GM18873 (cell line): ENCODE data around the gene CREBBP.
"Not testable (repeated sequence)": the region's sequence is repeated elsewhere in the genome, so short reads cannot be mapped to it uniquely, and the experiment has no call there.

Experiments
- ATAC-seq: cut with Tn5 transposase; IDR thresholded peaks from one replicate; pipeline ENCODE4 v1.9.1; 2021; ENCODE audit warnings: mild to moderate bottlenecking, moderate library complexity, moderate number of reproducible peaks; ENCODE audit not compliant: unreplicated experiment, low FRiP score

CREBBP gene

DNA sequence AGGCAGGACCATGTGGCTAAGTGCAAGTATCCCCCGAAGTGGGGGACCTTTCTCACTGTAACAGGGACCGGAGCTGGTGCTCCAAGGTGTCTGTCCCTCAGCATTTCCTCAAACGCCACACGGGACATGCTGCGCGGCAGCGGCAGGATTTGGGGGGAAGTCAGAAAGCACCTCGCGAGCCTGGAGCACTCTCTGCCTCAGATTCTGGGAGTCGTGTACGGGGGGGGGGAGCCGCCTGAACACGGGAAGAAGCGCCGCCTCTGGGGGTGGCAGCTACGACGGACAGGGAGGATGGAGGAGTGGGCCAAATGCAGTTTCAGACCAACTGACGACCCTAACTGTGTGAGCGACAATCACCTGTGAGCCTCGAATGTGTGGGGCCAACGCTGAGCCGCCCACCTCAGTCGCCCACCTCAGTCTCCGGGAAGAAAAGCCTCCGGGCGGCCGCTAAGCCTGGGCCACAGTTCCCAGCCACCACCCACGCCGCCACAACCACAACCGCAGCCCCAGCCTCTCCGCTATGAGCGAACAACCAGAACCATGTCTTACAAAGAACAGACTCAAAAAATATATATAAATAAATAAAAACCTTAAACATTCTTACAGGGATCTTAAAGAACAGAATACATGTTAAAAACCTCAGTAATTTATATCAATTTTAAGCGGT lies 154.4 kb downstream of the CREBBP start:
- no peak for ATAC-seq

DNA sequence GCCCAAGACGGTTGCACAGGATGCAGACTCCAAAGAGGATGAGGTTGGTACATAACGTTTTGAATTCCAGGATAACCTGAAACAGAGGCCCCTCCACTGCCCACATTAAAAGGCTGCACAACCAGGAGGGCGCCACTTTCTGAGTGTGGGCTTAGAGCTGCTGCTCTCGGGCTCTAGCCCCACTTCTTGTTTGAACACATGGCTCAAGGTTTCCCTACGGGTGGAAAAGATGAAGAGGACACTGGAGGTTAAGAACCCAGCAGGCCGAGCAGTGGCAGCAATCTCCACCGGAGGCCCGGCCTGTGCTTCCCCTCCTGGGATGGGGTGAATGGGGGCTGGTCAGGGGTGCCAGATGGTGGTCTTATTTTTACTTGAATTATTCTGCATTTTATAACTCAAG lies 155.2 kb downstream of the CREBBP start:
- no peak for ATAC-seq

DNA sequence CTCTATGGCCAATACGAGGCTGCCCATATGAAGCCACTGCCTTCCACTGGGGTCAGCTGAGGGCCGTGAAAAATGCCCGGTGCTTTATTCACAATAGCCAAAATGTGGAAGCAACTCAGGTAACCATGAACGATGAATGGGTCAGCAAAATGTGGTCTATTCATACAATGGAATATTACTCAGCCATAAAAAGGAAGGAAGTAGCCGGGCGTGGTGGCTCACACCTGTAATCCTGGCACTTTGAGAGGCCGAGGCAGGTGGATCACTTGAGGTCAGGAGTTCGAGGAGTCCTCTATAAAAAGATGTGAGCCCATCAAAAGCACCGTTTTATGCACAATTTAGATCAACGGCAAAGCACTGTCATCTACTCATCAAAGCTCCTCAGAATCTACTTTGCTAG lies 158.0 kb downstream of the CREBBP start:
- no peak for ATAC-seq

DNA sequence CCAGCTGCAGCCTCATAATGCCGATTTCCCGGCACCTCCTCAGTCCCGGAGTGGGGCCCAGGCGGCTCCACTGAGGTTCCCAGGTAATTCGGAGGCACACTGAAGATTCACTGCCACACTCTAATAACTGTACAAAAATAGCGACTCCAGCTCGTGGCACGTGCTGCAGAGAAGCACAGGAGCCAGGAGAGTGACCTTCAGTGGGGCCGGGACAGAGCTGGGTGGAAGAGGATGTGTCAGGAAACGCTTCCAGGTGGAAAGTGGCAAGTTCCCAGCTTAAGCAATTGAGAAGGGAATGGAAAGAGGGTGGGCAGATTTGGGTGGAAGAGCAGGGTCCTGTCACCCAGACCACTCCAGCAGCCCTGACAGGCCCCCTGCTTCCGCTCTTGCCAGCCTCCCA lies 160.1 kb downstream of the CREBBP start:
- ATAC-seq = no peak

DNA sequence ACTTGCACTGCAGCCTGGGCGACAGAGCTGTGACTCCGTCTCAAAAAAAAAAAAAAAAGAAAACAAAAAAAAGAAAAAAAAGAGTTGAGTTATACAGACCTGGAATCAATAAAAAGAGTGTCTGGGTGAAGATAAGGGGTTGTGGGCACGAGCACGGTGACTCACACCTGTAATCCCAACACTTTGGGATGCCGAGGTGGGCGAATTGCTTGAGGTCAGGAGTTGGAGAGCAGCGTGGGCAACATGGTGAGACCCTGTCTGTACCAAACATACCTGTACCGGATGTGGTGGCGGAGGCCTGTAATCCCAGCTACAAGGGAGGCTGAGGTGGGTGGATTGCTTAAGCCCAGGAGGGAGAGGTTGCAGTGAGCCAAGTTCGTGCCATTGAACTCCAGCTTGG lies 161.9 kb downstream of the CREBBP start:
- no peak for ATAC-seq

DNA sequence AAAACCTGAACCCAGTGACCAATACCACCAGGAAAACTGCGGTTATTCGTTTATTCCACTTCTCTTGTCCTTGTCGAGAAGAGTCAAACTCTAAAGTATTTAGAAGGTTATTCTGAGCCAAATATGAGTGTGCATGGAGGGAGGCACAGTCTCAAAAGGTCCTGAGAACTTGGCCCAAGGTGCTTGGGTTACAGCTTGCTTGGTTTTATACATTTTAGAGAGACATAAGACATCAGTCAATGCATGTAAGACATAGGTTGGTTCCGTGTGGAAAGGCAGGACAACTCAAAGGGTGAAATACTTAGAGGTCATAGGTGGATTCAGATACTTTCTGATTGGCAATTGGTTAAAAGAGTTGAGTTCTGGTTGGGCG lies 162.5 kb downstream of the CREBBP start:
- no peak for ATAC-seq

DNA sequence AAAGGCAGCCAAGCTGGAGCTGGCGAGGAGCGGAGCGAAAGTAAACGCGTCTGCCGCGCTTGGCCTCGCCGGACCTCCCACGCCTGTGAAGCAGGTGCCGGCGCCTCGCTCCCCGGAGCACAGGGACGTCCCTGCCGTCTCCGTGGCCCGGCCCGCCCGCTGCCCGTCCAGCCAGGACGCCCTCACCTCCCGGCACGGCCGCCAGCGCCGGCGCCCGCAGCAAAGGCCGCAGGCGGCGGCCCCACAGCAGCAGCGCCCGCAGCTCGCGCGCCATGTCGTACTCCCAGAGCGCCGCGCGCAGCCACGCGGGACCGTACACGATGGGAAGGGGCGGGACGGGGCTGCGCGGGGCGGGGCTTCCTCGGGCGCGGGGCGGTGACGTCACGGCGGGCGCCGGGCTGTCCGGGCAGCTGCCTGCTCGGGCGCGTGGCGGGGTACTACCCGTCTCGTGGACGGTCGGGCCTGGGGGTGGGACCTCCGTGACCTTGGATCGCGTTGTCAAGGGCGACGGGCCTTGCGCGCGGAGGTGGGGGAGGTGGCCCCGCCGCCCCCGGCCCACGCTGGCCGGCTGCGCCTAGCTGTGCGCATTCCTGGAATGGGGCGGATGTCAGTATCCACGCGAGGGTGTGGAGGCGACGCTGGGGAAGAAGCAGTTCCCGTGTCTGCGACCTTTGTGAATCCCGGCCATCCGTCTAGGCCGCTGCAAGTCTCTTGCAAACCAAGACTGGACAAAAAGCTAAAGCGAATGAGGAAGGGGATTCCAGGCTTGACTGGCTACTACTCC lies 163.1 kb downstream of the CREBBP start, which contains the start of gene TRAP1:
TSS of gene TRAP1 (minus strand) at position 290 of the 784 bp plus-strand sequence. CDS start at position 274, 16 bp downstream.
- ATAC-seq = peak; percentile 75

DNA sequence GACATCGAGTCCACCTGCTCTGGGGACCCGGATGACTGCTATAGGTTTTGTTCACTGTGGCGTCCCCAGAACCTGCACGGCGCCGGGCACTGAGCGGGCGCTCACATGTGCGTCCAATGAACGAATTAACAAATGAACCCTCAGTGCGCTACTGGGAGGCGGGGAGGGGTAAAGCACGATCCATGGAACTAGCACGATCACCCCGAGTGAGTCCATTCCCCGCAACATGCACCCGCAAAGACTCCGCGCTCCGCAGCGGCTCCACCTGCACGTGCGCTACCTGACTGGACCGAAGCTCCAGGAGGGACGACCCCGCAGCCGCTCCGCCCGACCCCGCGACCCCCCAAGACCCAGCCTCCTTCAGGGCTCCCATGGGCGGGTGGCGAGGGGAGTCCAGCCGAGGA lies 163.7 kb downstream of the CREBBP start:
- ATAC-seq = peak; percentile 7

DNA sequence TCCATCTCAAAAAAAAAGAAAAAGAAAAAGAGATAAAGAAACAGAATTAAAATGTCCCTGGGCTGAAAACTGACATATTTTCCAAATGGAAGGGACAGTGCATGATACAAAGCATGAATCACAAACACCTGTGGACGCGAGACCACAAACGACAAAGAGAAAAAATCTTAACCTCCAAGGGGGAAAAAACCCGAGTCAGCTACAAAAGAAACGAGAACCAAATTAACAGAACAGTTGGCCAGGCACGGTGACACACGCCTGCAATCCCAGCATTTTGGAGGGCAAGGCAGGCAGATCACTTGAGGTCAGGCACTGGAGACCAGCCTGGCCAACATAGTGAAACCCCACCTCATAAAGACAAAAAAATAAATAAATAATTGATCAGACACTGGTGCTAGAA lies 165.1 kb downstream of the CREBBP start:
- ATAC-seq = no peak

DNA sequence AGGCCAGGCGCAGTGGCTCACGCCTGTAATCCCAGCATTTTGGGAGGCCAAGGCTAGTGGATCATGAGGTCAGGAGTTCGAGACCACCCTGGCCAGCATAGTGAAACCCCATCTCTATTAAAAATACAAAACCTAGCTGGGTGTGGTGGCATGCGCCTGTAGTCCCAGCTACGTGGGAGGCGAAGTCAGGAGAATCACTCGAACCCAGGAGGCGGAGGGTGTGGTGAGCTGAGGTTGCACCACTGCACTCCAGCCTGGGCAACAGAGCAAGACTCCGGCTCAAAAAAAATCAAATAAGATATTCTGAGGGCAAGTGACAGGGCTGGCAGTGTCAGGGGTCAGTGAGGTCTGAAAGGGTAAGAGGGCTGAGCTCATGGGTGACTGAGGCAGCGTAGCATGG lies 166.1 kb downstream of the CREBBP start:
- not testable (repeated sequence) for ATAC-seq

DNA sequence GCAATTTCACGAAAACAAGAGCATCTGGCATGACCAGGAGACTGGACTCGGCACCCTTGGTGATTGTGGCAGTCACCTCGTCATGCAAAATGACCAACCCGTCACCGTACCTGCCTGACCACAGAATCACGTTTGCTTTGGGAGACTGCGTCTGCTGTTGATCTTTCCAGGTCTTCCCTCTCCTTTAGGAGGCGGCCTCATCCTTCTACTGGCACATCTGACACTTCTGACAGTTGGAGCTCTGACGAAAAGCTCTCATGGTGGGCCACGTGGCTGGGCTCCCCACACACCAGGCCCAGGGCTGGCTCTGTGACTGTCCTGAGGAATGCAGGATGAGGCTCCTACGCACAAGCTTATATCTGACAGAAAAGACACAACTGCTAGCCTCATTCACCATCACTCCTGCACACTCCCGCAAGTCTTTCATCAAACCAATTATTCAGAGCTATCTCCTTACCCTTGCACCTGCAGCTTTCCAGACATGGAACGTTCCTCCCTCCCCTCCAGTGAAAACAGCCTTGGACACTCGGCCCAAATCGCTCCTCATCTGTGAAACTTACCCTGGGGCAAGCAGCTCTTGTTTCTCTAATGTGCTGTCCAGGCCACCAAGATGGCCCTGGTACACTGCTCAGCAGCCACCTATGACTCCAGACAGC lies 166.8 kb downstream of the CREBBP start:
- ATAC-seq = no peak

DNA sequence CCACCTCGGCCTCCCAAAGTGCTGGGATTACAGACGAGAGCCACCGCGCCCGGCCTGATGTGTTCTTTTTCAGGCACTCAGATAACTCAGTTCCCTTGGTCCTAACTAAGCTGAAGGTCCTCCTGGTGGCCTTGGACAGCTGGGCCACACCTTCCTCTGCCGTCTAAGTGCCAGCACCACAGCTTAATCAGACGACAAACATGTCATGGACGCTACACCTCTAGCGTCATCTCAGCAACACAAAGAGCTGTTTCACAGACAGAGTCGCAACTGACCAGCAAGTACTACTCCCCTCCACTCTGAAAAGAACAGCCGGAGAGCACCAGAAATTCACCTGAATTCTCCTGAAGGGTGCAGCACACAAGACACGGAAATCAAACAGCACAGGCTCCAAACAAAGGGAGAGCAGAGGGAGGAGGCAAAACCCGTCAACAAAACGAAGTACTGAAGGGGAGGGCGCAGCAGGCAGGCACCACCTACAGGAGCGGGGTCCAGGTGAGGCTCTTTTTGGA lies 167.6 kb downstream of the CREBBP start:
- no peak for ATAC-seq

DNA sequence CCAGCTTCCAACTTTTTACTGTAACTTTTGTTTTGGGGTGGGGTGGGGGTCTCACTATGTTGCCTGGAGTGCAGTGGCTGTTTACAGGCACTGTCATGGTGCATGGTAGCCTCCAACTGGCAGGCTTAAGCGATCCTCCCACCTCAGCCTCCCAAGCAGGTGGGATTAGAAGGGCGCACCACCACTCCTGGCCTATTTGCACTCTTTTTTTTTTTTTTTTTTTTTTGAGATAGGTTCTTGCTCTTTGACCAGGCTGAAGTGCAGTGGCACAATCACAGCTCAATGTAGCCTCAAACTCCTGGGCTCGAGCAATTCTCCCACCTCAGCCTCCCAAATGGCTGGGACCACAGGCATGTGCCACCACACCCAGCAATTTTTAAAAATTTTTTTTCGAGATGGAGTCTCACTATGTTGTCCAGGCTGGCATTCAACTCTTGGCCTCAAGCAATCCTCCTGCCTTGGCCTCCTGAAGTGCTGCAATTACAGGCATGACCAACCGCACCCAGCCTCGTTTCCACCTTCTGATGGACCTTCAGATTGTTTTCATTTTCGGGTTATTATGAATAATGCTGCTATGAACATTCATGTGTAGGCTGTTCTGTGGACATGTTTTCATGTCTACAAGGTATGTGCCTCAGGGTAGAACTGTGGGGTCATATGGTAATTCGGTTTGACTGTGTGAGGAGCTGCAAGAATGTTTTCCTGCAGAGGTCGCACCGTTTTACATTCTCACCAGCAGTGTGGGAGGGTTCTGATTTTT lies 174.1 kb downstream of the CREBBP start:
- no peak for ATAC-seq

DNA sequence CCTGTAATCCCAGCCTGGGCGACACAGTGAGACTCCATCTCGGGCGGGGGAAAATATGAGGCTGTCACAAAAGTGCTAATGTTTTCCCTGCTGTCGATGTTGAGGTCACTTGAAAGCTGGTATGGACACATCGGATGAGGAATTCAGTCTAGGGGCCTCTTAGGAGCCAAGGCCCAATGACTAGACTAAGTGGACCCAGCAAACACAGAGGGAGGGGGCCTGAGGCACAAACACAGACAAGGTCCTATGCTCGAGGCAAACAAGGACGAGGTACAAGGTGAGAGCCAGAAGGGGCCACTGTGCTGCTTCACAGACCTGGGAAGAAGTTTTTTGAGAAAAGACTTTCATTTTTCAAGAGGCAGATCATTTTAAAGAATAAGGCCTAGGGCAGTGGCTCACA lies 178.4 kb downstream of the CREBBP start:
- ATAC-seq = no peak

DNA sequence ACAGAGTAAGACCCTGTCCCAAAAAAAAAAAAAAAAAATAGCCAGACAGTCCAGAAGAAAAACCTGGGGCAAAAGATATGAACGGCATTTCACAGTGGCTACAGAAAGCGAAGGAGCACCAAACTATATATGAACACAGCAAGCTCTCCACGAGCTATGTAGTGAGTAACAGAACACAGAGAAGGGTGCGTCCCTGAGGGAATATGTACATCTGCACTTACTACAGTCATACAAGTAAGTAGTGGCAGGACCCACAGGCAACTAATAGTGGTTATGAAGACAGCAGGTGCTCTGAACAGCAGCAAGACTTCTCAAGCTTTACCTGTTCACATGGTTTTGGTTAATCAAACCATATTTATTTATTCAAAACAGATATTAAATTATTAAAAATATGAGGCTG lies 179.0 kb downstream of the CREBBP start:
- no peak for ATAC-seq

DNA sequence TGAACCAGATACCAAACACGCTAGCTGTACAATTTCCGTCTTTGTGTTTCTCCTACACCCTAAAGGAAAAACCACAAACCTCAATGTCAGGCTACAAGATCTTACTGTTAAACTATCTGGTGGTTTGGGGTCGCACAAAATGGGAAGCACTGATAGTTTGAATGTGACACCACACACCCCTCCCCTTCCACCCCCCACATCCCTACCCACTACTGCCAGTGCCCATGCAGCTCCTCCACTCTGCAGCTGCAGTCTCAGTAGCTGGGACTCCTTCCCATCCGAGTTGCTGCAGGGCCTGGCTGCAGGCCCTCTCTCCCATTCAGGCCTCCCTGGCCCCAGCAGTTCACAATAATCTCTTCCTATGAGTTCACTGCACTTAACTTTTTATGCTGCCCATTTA lies 181.6 kb downstream of the CREBBP start:
- no peak for ATAC-seq

DNA sequence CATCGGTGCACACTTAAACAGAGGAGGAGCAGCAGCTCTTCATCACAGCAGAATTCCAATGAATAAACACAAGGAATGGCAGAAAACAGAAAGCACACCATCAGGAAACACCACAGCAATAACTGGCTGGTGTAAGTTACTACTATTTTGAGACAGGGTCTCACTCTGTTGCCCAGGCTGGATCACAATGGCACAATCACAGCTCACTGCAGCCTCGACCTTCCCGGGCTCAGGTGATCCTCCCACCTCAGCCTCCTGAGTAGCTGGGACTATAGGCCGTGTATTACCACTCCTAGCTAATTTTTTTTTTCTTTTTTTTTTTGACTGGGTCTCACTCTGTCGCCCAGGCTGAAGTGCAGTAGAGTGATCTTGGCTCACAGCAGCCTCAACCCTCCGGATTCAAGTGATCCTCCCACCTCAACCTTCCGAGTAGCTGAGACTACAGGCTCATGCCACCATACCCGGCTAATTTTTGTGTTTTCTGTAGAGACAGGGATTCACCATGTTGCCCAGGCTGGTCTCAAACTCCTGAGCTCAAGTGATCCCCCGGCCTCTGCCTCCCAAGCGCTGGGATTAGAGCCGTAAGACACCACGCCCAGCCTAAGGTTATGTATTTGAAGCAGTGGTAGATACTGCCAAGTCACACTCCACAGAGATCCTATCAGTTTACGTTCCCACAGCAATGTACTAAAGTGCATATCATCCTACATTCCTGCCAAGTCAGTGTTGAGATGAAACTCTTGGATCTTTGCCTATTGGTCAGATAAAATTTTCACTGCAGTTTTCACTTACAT lies 183.9 kb downstream of the CREBBP start:
- no peak for ATAC-seq

DNA sequence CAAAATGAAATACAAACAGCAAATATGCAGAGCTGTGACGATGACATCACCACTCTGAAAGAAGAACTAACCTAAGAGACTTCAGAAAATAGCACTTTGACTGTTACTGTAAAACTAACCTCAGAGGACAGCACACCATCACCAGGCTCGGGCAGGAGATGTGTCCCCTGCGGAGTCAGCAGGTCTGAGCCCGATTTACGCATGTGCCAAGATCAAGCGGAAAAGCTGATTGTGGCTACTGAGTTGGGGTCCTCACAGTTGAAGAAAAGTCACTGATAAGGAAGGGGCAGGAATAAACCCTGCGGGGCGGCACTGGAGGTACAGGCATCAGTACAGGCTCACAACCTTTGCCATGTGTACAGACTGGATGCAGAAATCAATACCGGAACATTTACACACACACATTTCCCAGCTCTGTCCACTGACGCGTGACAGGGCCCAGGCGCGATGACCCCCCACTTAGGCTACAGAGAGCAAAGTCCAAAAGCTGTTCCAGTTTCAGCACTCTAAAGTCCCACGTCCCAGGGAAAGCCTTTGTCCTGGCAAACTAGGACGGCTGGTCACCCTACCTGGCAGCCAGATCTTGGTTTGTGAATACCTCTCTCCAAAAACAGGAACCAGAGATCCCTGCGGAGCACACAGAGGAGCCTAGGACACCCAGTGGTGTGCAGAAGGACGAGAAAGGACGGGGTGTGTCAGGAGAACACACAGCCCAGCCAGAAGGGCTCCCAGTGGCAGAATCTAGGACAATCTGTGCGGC lies 184.7 kb downstream of the CREBBP start:
- no peak for ATAC-seq

DNA sequence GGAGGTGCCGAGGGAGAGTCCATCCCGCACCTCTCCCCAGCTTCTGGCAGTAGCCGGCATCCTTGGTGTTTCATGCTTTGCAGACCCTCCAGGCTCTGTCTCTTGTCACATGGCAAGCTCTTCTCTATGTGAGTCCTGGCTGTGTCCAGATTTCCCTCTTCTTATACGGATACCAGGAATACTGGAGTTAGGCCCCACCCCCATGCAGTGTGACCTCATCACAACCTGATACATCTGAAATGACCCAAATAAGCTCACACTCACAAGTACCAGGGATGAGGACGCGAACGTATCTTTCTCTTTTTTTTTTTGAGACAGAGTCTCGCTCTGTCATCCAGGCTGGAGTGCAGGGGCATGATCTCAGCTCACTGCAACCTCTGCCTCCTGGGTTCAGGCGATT lies 186.5 kb downstream of the CREBBP start:
- no peak for ATAC-seq
